Adrenal gland (tissue), 12 donors: ENCODE data around the gene XRCC1. TPM values are rescaled to one million over a fixed set of nuclear protein-coding genes. Genes with fewer than 3 reads are reported as not detected.
A peak's percentile ranks its signal among the peaks of the same experiment; 100 is the strongest.

Experiments
- DNase-seq, 7 donors: peaks; one replicate each; pipeline ENCODE4 v3.0.0-alpha.2; 2019 to 2020
- H3K27ac ChIP-seq, 5 donors: fragments of 200-600 bp; sonication (generic) in 4 of 5; 1 replicate in 3 of 5; 2 replicates in 2 of 5; pipeline versions ENCODE4 v1.5.1 to v1.8.0; 2016 to 2020; ENCODE audit warnings: mild to moderate bottlenecking in 1 of 5
- H3K27me3 ChIP-seq: fragments of 200-600 bp; 2 replicates; pipeline ENCODE4 v1.8.0; 2021
- H3K36me3 ChIP-seq, 2 donors: fragments of 200-600 bp; replicated peaks in 1 of 2; 1 replicate in 1 of 2; 2 replicates in 1 of 2; pipeline versions ENCODE4 v1.5.1 to v1.8.0; 2018 to 2022
- H3K4me1 ChIP-seq, 2 donors: fragments of 200-600 bp; replicated peaks in 1 of 2; 1 replicate in 1 of 2; 2 replicates in 1 of 2; pipeline versions ENCODE4 v1.5.1 to v1.8.0; 2018 to 2021
- H3K4me3 ChIP-seq, 4 donors: fragments of 200-600 bp; sonication (generic) in 3 of 4; one replicate each; pipeline ENCODE4 v1.5.1; 2016 to 2018
- H3K9me3 ChIP-seq, 3 donors: fragments of 200-600 bp; sonication (generic) in 1 of 3; replicated peaks in 1 of 3; 1 replicate in 2 of 3; 2 replicates in 1 of 3; pipeline versions ENCODE4 v1.5.1 to v1.8.0; 2016 to 2021
- POLR2A ChIP-seq, 2 donors: fragments of 450-650 bp; IDR thresholded peaks; one replicate each; pipeline ENCODE4 v1.6.1; 2017; ENCODE audit warnings: antibody characterized with exemption in 2 of 2, mild to moderate bottlenecking in 2 of 2, moderate library complexity in 1 of 2
- WGBS, 4 donors: extraction: QIAGEN DNeasy Blood & Tissue Kit in 2 of 4; methylation state at CpG; one replicate each; pipeline versions ENCODE4 v1.1.5 to v1.1.7; 2013 to 2017; 5-methylcytosine and 5-hydroxymethylcytosine counted together
- intact Hi-C, 2 donors: fragments of 100-400 bp; cut with DNase I; formaldehyde crosslinking; loops; one replicate each; pipeline versions ENCODE4 v1.14.1 to v1.15.0; 2022 to 2023
- polyA plus RNA-seq, 3 donors: library from polyadenylated mRNA; stranded (reverse); fragments of 200-250 nt in 2 of 3; fragments of 350-450 nt in 1 of 3; fragmentation: Illumina TruSeq in 1 of 3; extraction: RNeasy Lipid Tissue Mini Kit (QIAGEN cat#74804) in 1 of 3; gene quantifications; one replicate each; pipeline ENCODE4 v1.2.3, GENCODE V29; 2013 to 2014
- total RNA-seq, 9 donors: library from RNA; depleted of rRNA in 4 of 9; stranded (reverse); fragments of >200 nt in 4 of 9; fragments of 120-200 nt in 1 of 9; fragmentation: NEBNext Ultra II Directional in 1 of 9; extraction: Animal tissue kit (Norgen Biotek cat#: 25700) in 1 of 9; gene quantifications; one replicate each; pipeline versions ENCODE4 v1.1.0 to v1.2.4, GENCODE V29; 2013 to 2023
- TF ChIP-seq, protein P1 (sequence below), 6 experiments: fragments of 450-650 bp in 4 of 6; fragments of 200-600 bp in 2 of 6; sonication (generic) in 1 of 6; IDR thresholded peaks; 1 replicate in 5 of 6; 2 replicates in 1 of 6; pipeline versions ENCODE4 v1.5.1 to v1.8.0; 2016 to 2021; ENCODE audit warnings: antibody characterized with exemption in 6 of 6, mild to moderate bottlenecking in 2 of 6, moderate library complexity in 1 of 6
- donor health status: healthy with polysubstance abuse.
- donor health status: Bipolar disorder and iron deficiency.
- donor health status: DM: yes; HTN: yes; CAD: no.
- donor health status: DM: no; HTN: no; CAD: no.
- donor health status: DM: no; HTN: no; CAD: no.
- donor health status: DM: yes; HTN: yes; CAD: no.

Gene XRCC1
- total and polyA plus RNA-seq, 12 donors, result 15.7 to 37.2 (median 29.5) TPM

DNA sequence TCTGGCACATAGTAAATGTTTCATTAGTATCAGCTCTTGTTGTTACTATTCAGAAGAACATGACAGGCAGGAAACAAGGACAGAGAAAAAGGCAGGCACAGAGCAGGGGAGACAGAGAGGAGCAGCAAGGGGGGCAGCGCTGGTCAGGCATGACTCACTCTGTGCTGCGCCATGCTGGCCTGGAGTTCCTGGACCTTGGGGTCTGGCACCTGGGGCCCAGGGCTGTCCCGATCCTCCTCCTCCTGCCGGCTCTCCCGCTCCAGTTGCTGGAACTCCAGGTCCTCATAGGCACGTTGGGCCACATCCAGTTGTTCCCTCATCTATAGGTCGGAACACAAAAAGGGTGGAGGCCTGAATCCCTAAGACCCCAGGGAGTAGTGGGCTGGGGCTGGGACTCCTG is 78.4 kb downstream of the XRCC1 start:
- WGBS, 4 donors, result 37 to 62% (median 59%) methylated on average over 3 to 7 of the region's 7 CpGs
- peak; percentile 53 to 77 (median 74) for DNase-seq
- TF ChIP-seq, protein P1, sequence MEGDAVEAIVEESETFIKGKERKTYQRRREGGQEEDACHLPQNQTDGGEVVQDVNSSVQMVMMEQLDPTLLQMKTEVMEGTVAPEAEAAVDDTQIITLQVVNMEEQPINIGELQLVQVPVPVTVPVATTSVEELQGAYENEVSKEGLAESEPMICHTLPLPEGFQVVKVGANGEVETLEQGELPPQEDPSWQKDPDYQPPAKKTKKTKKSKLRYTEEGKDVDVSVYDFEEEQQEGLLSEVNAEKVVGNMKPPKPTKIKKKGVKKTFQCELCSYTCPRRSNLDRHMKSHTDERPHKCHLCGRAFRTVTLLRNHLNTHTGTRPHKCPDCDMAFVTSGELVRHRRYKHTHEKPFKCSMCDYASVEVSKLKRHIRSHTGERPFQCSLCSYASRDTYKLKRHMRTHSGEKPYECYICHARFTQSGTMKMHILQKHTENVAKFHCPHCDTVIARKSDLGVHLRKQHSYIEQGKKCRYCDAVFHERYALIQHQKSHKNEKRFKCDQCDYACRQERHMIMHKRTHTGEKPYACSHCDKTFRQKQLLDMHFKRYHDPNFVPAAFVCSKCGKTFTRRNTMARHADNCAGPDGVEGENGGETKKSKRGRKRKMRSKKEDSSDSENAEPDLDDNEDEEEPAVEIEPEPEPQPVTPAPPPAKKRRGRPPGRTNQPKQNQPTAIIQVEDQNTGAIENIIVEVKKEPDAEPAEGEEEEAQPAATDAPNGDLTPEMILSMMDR (IDR thresholded peaks at IDR 0.05), result no peak
- TF ChIP-seq POLR2A (IDR thresholded peaks at IDR 0.05), result no peak
- intact Hi-C loops, result no loop called here
- Histone ChIP-seq H3K36me3 (peaks cover 0 to 17% of the 10 kb centered on the region in 2 donors), H3K27me3 (no peaks in the 10 kb centered on the region), H3K4me1 (peaks cover 4 to 8% of the 10 kb centered on the region in 2 donors), H3K27ac (peak overlapping the region in 4 of 5 donors; percentile 35 to 78 (median 66)), H3K9me3 (no peaks in the 10 kb centered on the region), H3K4me3 (no peak overlapping the region)

DNA sequence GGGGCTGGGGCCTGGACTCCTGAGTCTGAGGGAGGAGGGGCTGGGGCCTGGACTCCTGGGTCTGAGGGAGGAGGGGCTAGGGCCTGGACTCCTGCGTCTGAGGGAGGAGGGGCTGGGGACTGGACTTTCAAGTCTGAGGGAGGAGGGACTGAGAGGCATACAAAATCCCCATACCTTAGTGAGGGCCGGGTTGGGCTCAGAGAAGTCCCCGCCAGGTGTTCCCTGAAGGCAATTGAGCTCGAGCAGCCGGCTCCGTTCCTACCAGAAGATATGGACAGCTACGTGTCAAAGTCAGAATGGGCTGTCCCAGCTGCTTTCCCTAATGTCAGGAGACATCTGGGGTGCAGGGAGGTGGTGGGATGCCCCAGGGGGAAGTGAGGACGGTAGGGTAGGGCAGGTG is 80.2 kb downstream of the XRCC1 start:
- H3K27me3 ChIP-seq, result no peaks in the 10 kb centered on the region
- no peaks in the 10 kb centered on the region for H3K9me3 ChIP-seq
- H3K27ac ChIP-seq, result no peak overlapping the region
- no peak overlapping the region for H3K4me3 ChIP-seq
- WGBS, 4 donors, result 68 to 89% (median 85%) methylated on average over 2 to 8 of the region's 8 CpGs
- no peak for DNase-seq
- peaks cover 0 to 17% of the 10 kb centered on the region in 2 donors for H3K36me3 ChIP-seq
- intact Hi-C loops, result no loop called here
- H3K4me1 ChIP-seq, result peaks cover 0 to 8% of the 10 kb centered on the region in 2 donors
- TF ChIP-seq POLR2A (IDR thresholded peaks at IDR 0.05), result no peak
- TF ChIP-seq, protein P1 (IDR thresholded peaks at IDR 0.05), result no peak

Other genes with a start within 250 kb of the XRCC1 start
- gene CD177, start 221.8 kb downstream of the XRCC1 start, total RNA-seq, result under 1 TPM in 4 of 9 donors, not detected in 5; 0.39 to 0.58 (median 0.55) TPM
- under 1 TPM; 0.20 to 0.35 (median 0.24) TPM for gene CD177, start 221.8 kb downstream of the XRCC1 start, polyA plus RNA-seq
- gene TEX101, start 160.6 kb downstream of the XRCC1 start, total RNA-seq, result not detected
- not detected for gene TEX101, start 160.6 kb downstream of the XRCC1 start, polyA plus RNA-seq
- 1 to 10 TPM in 5 of 9 donors, under 1 TPM in 4; 0.18 to 1.9 (median 1.1) TPM for gene LYPD3, start 109.9 kb downstream of the XRCC1 start, total RNA-seq
- under 1 TPM; 0.48 to 0.73 (median 0.57) TPM for gene LYPD3, start 109.9 kb downstream of the XRCC1 start, polyA plus RNA-seq
- 10 to 100 TPM in 8 of 9 donors, 1 to 10 TPM in 1; 3.5 to 30.7 (median 16.2) TPM for gene PHLDB3, start 70.8 kb downstream of the XRCC1 start, total RNA-seq
- gene PHLDB3, start 70.8 kb downstream of the XRCC1 start, polyA plus RNA-seq, result 10 to 100 TPM in 2 of 3 donors, 1 to 10 TPM in 1; 1.7 to 54.5 (median 33.7) TPM
- 10 to 100 TPM; 15.9 to 78.7 (median 36.5) TPM for gene ETHE1, start 48.3 kb downstream of the XRCC1 start, total RNA-seq
- 10 to 100 TPM; 18.2 to 20.0 (median 18.4) TPM for gene ETHE1, start 48.3 kb downstream of the XRCC1 start, polyA plus RNA-seq
- gene ZNF575, start 42.3 kb downstream of the XRCC1 start, total RNA-seq, result 1 to 10 TPM in 3 of 9 donors, under 1 TPM in 4, not detected in 2; 0.22 to 2.9 (median 0.42) TPM
- 1 to 10 TPM in 2 of 3 donors, under 1 TPM in 1; 0.53 to 2.2 (median 1.2) TPM for gene ZNF575, start 42.3 kb downstream of the XRCC1 start, polyA plus RNA-seq
- 10 to 100 TPM in 1 of 9 donors, 1 to 10 TPM in 6, under 1 TPM in 1, not detected in 1; 0.61 to 11.0 (median 3.0) TPM for gene PINLYP, start 274 bp upstream of the XRCC1 start, total RNA-seq
- 10 to 100 TPM in 2 of 3 donors, 1 to 10 TPM in 1; 4.3 to 16.0 (median 12.4) TPM for gene PINLYP, start 274 bp upstream of the XRCC1 start, polyA plus RNA-seq
- 10 to 100 TPM; 14.0 to 57.9 (median 23.8) TPM for gene IRGQ, start 20.6 kb upstream of the XRCC1 start, total RNA-seq
- gene IRGQ, start 20.6 kb upstream of the XRCC1 start, polyA plus RNA-seq, result 10 to 100 TPM in 1 of 3 donors, 1 to 10 TPM in 2; 7.0 to 12.8 (median 7.4) TPM
- 100 to 1,000 TPM in 1 of 9 donors, 10 to 100 TPM in 8; 15.2 to 114 (median 25.5) TPM for gene ZNF576, start 21.1 kb upstream of the XRCC1 start, total RNA-seq
- gene ZNF576, start 21.1 kb upstream of the XRCC1 start, polyA plus RNA-seq, result 10 to 100 TPM in 2 of 3 donors, 1 to 10 TPM in 1; 9.8 to 13.7 (median 10.8) TPM
- under 1 TPM in 6 of 9 donors, not detected in 3; 0.15 to 0.43 (median 0.18) TPM for gene SRRM5, start 36.6 kb upstream of the XRCC1 start, total RNA-seq
- 1 to 10 TPM in 2 of 3 donors, under 1 TPM in 1; 0.53 to 4.7 (median 1.2) TPM for gene SRRM5, start 36.6 kb upstream of the XRCC1 start, polyA plus RNA-seq
- gene ZNF428, start 44.1 kb upstream of the XRCC1 start, total RNA-seq, result 10 to 100 TPM; 34.9 to 71.2 (median 57.9) TPM
- gene ZNF428, start 44.1 kb upstream of the XRCC1 start, polyA plus RNA-seq, result 100 to 1,000 TPM in 2 of 3 donors, 10 to 100 TPM in 1; 10.3 to 214 (median 148) TPM
- 10 to 100 TPM; 16.6 to 53.9 (median 38.6) TPM for gene CADM4, start 64.3 kb upstream of the XRCC1 start, total RNA-seq
- gene CADM4, start 64.3 kb upstream of the XRCC1 start, polyA plus RNA-seq, result 10 to 100 TPM; 21.7 to 92.7 (median 41.4) TPM
- gene PLAUR, start 94.6 kb upstream of the XRCC1 start, total RNA-seq, result 10 to 100 TPM in 6 of 9 donors, 1 to 10 TPM in 3; 4.5 to 25.9 (median 12.1) TPM
- 10 to 100 TPM in 2 of 3 donors, 1 to 10 TPM in 1; 6.3 to 16.3 (median 14.5) TPM for gene PLAUR, start 94.6 kb upstream of the XRCC1 start, polyA plus RNA-seq
- not detected for gene IRGC, start 140.5 kb upstream of the XRCC1 start, total RNA-seq
- gene IRGC, start 140.5 kb upstream of the XRCC1 start, polyA plus RNA-seq, result not detected
- 10 to 100 TPM; 19.4 to 58.5 (median 34.4) TPM for gene SMG9, start 179.4 kb upstream of the XRCC1 start, total RNA-seq
- 10 to 100 TPM; 39.9 to 63.2 (median 51.6) TPM for gene SMG9, start 179.4 kb upstream of the XRCC1 start, polyA plus RNA-seq
- 1 to 10 TPM in 3 of 9 donors, under 1 TPM in 6; 0.22 to 2.9 (median 0.52) TPM for gene KCNN4, start 205.4 kb upstream of the XRCC1 start, total RNA-seq
- gene KCNN4, start 205.4 kb upstream of the XRCC1 start, polyA plus RNA-seq, result 10 to 100 TPM in 1 of 3 donors, 1 to 10 TPM in 1, under 1 TPM in 1; 0.48 to 13.0 (median 3.2) TPM
- 1 to 10 TPM in 5 of 9 donors, under 1 TPM in 3, not detected in 1; 0.35 to 3.0 (median 1.2) TPM for gene LYPD5, start 226.9 kb upstream of the XRCC1 start, total RNA-seq
- under 1 TPM; 0.32 to 0.55 (median 0.40) TPM for gene LYPD5, start 226.9 kb upstream of the XRCC1 start, polyA plus RNA-seq